AG09319 (cell line): Measurements from ENCODE around the gene GRK4.

Experiments
- DNase-seq: peaks from one replicate; pipeline ENCODE4 v3.0.0-alpha.2; 2010; ENCODE audit warnings: low read depth; ENCODE audit errors: extremely low read depth
- CTCF ChIP-seq: IDR thresholded peaks from 2 replicates; pipeline ENCODE4 v1.5.1; 2011; ENCODE audit warnings: low read depth, mild to moderate bottlenecking, inconsistent platforms, low read length, moderate library complexity

GRK4 gene

GRCh38 chr4:3060946-3061345 lies 97.6 kb downstream of the GRK4 start:
- no peak for TF ChIP-seq CTCF

GRCh38 chr4:3062471-3062870 lies 99.1 kb downstream of the GRK4 start:
- no peak for DNase-seq
- no peak for TF ChIP-seq CTCF

More at GRCh38 chr4:3060946-3061345, 97.6 kb downstream of the GRK4 start:
- no peak for DNase-seq

DNA sequence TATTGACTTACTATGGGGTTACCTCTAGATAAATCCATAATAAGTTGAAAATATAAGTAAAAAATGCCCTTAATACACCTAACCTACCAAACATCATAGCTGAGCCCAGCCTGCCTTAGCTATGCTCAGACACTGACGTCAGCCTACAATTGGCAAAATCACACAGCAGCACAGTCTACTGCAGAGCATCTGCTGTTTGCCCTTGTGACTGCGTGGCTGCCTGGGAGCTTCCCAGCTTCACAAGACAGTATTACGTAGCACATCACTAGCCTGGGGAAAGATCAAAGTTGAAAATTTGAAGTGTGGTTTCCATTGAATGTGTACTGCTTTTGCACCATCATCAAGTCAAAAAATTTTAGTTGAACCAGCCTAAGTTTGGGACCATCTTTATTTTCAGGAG lies 102.2 kb downstream of the GRK4 start:
- DNase-seq = no peak
- TF ChIP-seq CTCF = no peak

DNA sequence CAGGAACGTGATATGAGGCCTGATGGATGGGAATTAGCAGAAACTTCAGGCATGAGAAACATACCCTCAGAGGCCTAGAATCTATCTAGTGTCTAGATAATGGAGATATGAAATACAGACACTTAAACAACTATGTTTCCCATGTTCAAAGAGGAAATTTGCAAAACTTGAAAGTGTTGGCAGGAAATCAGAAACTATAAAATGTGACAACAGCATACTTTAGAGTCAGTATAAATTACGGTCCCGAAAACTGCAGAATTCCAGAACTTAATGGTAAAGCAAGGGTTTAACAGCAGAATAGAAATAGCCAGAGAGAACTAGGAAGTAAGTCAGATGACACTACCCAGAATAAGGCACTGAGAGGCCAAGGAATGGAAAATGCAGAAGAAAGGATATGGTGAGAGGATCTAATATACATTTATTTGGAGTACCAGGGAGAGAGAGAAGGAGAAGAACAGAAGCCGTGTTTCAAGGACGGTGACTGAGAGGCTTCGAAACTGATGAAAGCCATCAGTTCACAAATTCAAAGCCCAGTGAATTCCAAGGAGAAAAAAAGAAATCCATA lies 103.5 kb downstream of the GRK4 start:
- DNase-seq = no peak
- no peak for TF ChIP-seq CTCF

DNA sequence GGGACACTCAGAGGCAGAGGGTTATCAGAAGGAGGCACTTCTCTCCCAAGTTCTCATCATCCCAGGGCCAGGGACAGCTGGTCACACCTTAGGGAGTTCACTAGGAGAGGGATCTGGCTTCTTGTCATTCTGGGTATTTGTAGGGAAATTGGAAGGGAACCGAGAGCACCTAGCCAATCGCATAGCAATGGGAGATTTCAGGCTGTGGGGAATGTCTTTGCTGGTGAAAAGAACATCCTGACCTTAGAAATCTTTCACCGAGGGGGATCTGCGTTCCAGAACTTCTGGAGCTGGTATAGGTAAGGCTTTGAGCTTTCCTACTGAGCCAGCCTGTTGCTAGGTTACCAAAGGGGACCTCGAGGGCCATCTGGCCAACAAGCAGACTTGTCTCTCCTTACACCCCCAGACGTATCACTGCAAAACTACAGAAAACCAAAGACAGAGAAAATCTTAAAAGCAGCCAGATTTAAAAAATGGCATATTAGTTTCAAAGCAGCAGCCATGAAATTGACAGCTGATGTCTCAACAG lies 104.2 kb downstream of the GRK4 start:
- TF ChIP-seq CTCF = no peak
- no peak for DNase-seq

DNA sequence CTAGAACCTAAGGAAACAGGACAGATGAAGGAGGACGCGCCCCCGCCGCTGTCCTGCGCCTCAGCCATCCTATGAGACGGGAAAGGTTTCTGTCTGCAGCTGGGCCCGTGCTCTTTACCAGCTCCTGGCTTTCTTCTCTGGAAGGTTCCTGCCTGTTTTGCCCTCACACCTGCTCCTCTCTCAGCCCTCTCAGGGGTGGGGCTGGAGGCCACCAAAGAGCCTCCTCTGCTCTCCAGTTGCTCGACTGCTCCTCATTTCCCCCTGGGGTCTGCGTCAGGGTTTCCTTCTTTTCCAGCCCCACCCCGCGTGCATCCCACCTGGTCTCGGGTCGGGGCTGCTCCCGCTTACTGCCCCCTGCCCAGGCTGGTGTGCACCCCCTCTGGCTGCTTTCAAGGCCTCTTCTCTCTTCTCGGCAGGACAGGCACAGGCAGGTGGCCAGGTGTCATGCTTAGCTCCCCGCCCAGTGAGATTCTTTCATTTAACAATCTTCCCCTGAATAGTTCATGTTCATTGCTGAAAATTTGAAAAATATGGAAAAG lies 106.4 kb downstream of the GRK4 start:
- DNase-seq = no peak
- TF ChIP-seq CTCF = no peak

GRCh38 chr4:3070709-3071500 lies 107.5 kb downstream of the GRK4 start:
- TF ChIP-seq CTCF = no peak
- no peak for DNase-seq
